Testis (tissue), 5 donors: ENCODE measurements around the gene PRAME. TPM values are rescaled to one million over a fixed set of nuclear protein-coding genes. Genes with fewer than 3 reads are reported as not detected.
A peak's percentile ranks its signal among the peaks of the same experiment; 100 is the strongest.
"Not testable (repeated sequence)": the region's sequence is repeated elsewhere in the genome, so short reads cannot be mapped to it uniquely, and the experiment has no call there.

Source experiments
- DNase-seq: peaks from one replicate; pipeline ENCODE4 v3.0.0-alpha.2; 2019
- H3K27ac ChIP-seq, 2 donors: fragments of 200-600 bp; sonication (generic); one replicate each; pipeline ENCODE4 v1.5.1; 2019
- H3K27me3 ChIP-seq: fragments of 200-600 bp; sonication (generic); one replicate; pipeline ENCODE4 v1.5.1; 2019
- H3K36me3 ChIP-seq: fragments of 200-600 bp; sonication (generic); one replicate; pipeline ENCODE4 v1.5.1; 2017; ENCODE audit warnings: low read depth; ENCODE audit errors: missing control alignments
- H3K4me1 ChIP-seq: fragments of 200-600 bp; sonication (generic); one replicate; pipeline ENCODE4 v1.5.1; 2019
- H3K4me3 ChIP-seq, 2 donors: fragments of 200-600 bp; sonication (generic); one replicate each; pipeline ENCODE4 v1.5.1; 2017 to 2019
- H3K9me3 ChIP-seq: fragments of 200-600 bp; sonication (generic); one replicate; pipeline ENCODE4 v1.5.1; 2017
- CTCF ChIP-seq, 3 experiments: fragments of 450-650 bp in 2 of 3; fragments of 200-600 bp in 1 of 3; sonication (generic) in 1 of 3; IDR thresholded peaks; one replicate each; pipeline ENCODE4 v1.5.1; 2016 to 2019; ENCODE audit warnings: antibody characterized with exemption in 3 of 3, mild to moderate bottlenecking in 2 of 3, moderate library complexity in 1 of 3
- POLR2A ChIP-seq: fragments of 450-650 bp; IDR thresholded peaks from one replicate; pipeline ENCODE4 v1.6.1; 2017; ENCODE audit warnings: antibody characterized with exemption, mild to moderate bottlenecking, moderate library complexity
- WGBS, 2 donors: methylation state at CpG; one replicate each; pipeline ENCODE4 v1.1.5; 2018; 5-methylcytosine and 5-hydroxymethylcytosine counted together
- intact Hi-C: fragments of 100-400 bp; cut with DNase I; formaldehyde crosslinking; loops from one replicate; pipeline ENCODE4 v1.15.1; 2023; ENCODE audit warnings: low total_unique reads
- long read RNA-seq, 2 donors: transcript quantifications; one replicate each; lab custom pipeline, GENCODE V29; 2026
- polyA plus RNA-seq: library from polyadenylated mRNA; stranded (reverse); fragments of 350-450 nt; fragmentation: Illumina TruSeq; extraction: RNeasy Lipid Tissue Mini Kit (QIAGEN cat#74804); gene quantifications from one replicate; pipeline ENCODE4 v1.2.3, GENCODE V29; 2014; ENCODE audit warnings: low read depth, low replicate concordance; ENCODE audit not compliant: insufficient read depth
- total RNA-seq, 2 donors: library from RNA; depleted of rRNA; stranded (reverse); fragments of >200 nt; gene quantifications; one replicate each; pipeline ENCODE4 v1.2.3, GENCODE V29; 2016

The PRAME gene
- total RNA-seq (100 to 1,000 TPM; 197 to 233 TPM), polyA plus RNA-seq (137 TPM)
- long read RNA-seq, donor 1, transcript PRAME-202 (6 exons, 2,196 nt), result major isoform, 8 of 82 reads
- long read RNA-seq, donor 1, partial matches to known transcripts, result 64 of 82 reads
- long read RNA-seq, donor 1, other reads (novel, unspliced or antisense), result 0 of 82 reads
- long read RNA-seq, donor 2, transcript PRAME-201 (6 exons, 2,202 nt), result minor isoform, 5 of 30 reads
- long read RNA-seq, donor 2, transcript PRAME-202 (6 exons, 2,196 nt), result major isoform, 7 of 30 reads
- long read RNA-seq, donor 2, partial matches to known transcripts, result 12 of 30 reads
- long read RNA-seq, donor 2, other reads (novel, unspliced or antisense), result 0 of 30 reads

- intact Hi-C loops, result no loop called here
These were observed at the start of gene PRAME for GRCh38 chr22:22558972-22559603. Gene PRAME (minus strand): TSS chr22:22559265. CDS start chr22:22556832, 2,433 bp downstream.

GRCh38 chr22:22608022-22608421, 49.0 kb upstream of the PRAME start:
- H3K36me3 ChIP-seq, H3K27ac ChIP-seq, DNase-seq, H3K27me3 ChIP-seq, H3K4me1 ChIP-seq, H3K4me3 ChIP-seq, intact Hi-C loops, H3K9me3 ChIP-seq: not testable (repeated sequence)
- 91 to 100% methylated on average over 1 to 3 of the region's 3 CpGs for WGBS, 2 donors

More at GRCh38 chr22:22558972-22559603, at the start of gene PRAME:
- TF ChIP-seq POLR2A (no peak), CTCF (IDR thresholded peaks at IDR 0.05) (peak; percentile 74 to 82 (median 79))
- peak within 1 kb of the TSS; percentile 82 to 83 for H3K27ac ChIP-seq
- 30 to 31% methylated on average over 27 to 32 of the region's 32 CpGs for WGBS, 2 donors
- no peaks in the 10 kb centered on the region for H3K9me3 ChIP-seq
- DNase-seq, result peak; percentile 96
- H3K36me3 ChIP-seq, result no peaks in the 10 kb centered on the region
- peak within 1 kb of the TSS; percentile 62 to 75 for H3K4me3 ChIP-seq
- H3K27me3 ChIP-seq, result no peaks in the 10 kb centered on the region
- H3K4me1 ChIP-seq, result peaks cover 5% of the 10 kb centered on the region

- Histone ChIP-seq H3K36me3 (no peaks in the 10 kb centered on the region), H3K4me1 (no peaks in the 10 kb centered on the region), H3K27me3 (no peaks in the 10 kb centered on the region), H3K4me3 (no peak overlapping the region), H3K27ac (no peak overlapping the region), H3K9me3 (no peaks in the 10 kb centered on the region)
- DNase-seq, result no peak
- intact Hi-C loops, result no loop called here
- no peak for TF ChIP-seq CTCF (IDR thresholded peaks at IDR 0.05)
- no peak for TF ChIP-seq POLR2A
- WGBS, 2 donors, result 72 to 87% methylated on average over 3 of the region's 3 CpGs
These were observed 46.0 kb upstream of the PRAME start for GRCh38 chr22:22605074-22605404.

- intact Hi-C loops, result no loop called here
- H3K4me3 ChIP-seq, result no peak overlapping the region
- no peak for DNase-seq
- 61 to 63% methylated on average over 3 of the region's 3 CpGs for WGBS, 2 donors
- no peak for TF ChIP-seq POLR2A
- TF ChIP-seq CTCF (IDR thresholded peaks at IDR 0.05), result no peak
- no peaks in the 10 kb centered on the region for H3K4me1 ChIP-seq
- H3K27ac ChIP-seq, result no peak overlapping the region
- no peaks in the 10 kb centered on the region for H3K27me3 ChIP-seq
- no peaks in the 10 kb centered on the region for H3K36me3 ChIP-seq
- H3K9me3 ChIP-seq, result no peaks in the 10 kb centered on the region
These were observed 45.4 kb upstream of the PRAME start for GRCh38 chr22:22604326-22605073.

GRCh38 chr22:22603470-22603947, 44.4 kb upstream of the PRAME start:
- Histone ChIP-seq H3K4me3 (no peak overlapping the region), H3K9me3 (no peaks in the 10 kb centered on the region), H3K36me3 (no peaks in the 10 kb centered on the region), H3K4me1 (no peaks in the 10 kb centered on the region), H3K27me3 (no peaks in the 10 kb centered on the region), H3K27ac (no peak overlapping the region)
- TF ChIP-seq CTCF (IDR thresholded peaks at IDR 0.05) (no peak), POLR2A (no peak)
- 65 to 72% methylated on average over 3 of the region's 3 CpGs for WGBS, 2 donors
- no peak for DNase-seq
- intact Hi-C loops, result no loop called here
